Measurements from ENCODE around the gene AP1M2. TPM values are rescaled to one million over a fixed set of nuclear protein-coding genes. Genes with fewer than 3 reads are reported as not detected.

AP1M2 gene
- total and polyA plus RNA-seq, 4 experiments from 2014 or later: not detected

DNA sequence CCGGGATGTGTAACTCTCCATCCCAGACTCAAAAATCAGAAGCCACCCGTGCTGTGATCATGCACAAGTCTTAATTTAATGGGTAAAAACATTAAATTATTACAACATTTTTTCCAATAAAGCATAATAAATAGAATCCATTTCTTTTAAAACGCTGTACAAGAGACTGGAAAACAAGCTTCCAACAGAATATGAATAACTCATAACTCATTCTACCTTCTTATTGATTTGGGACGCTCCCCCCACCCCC is 20.8 kb downstream of the AP1M2 start:
- DNase-seq: no peak
- no peaks in the 10 kb centered on the region for H3K36me3 ChIP-seq (ENCODE audit: insufficient read depth, low read length)
- peak overlapping the region; percentile 94 for H3K27ac ChIP-seq (ENCODE audit: low read depth, low read length)
- peak overlapping the region; percentile 92 to 97 for H3K4me3 ChIP-seq (ENCODE audit: low read length in 2 of 2)
- CTCF ChIA-PET (ENCODE audit: partially characterized antibody): interaction anchor here (0.7 to 1.3 kb wide), 3 partner anchors 9 to 63 kb away, joined by 3 to 4 read pairs (median 4); partner anchors contain the start of gene KEAP1
- Mint-ChIP-seq H3K36me3 (peaks cover 10 to 34% of the 10 kb centered on the region in 2 donors), H3K4me3 (peak overlapping the region; percentile 90 to 99 (median 98)), H3K27me3 (no peaks in the 10 kb centered on the region), H3K9me3 (peaks cover 0 to 2% (median 0%) of the 10 kb centered on the region in 8 donors), H3K27ac (peak overlapping the region; percentile 95 to 99 (median 98)), H3K4me1 (peaks cover 22 to 50% (median 33%) of the 10 kb centered on the region in 4 donors)
- peaks cover 37% of the 10 kb centered on the region for H3K4me1 ChIP-seq (ENCODE audit: insufficient read depth, low read length)
- no peaks in the 10 kb centered on the region for H3K27me3 ChIP-seq (ENCODE audit: insufficient read depth, low read length)
- POLR2A ChIA-PET (ENCODE audit: partially characterized antibody): interaction anchor here (0.6 to 10.2 kb wide), 19 partner anchors 12 to 423 kb away, joined by 3 to 128 read pairs (median 4); partner anchors contain the start of genes ATG4D, CARM1, DNM2 and QTRT1
- H3K9me3 ChIP-seq (ENCODE audit: control insufficient read depth in 1 of 2, low read length in 2 of 2): no peaks in the 10 kb centered on the region
- intact Hi-C loops (cut with micrococcal nuclease): loop anchor here (1.0 to 5.0 kb wide), 5 partner anchors 12 to 306 kb away; partner anchors contain the start of genes CARM1 and ILF3

DNA sequence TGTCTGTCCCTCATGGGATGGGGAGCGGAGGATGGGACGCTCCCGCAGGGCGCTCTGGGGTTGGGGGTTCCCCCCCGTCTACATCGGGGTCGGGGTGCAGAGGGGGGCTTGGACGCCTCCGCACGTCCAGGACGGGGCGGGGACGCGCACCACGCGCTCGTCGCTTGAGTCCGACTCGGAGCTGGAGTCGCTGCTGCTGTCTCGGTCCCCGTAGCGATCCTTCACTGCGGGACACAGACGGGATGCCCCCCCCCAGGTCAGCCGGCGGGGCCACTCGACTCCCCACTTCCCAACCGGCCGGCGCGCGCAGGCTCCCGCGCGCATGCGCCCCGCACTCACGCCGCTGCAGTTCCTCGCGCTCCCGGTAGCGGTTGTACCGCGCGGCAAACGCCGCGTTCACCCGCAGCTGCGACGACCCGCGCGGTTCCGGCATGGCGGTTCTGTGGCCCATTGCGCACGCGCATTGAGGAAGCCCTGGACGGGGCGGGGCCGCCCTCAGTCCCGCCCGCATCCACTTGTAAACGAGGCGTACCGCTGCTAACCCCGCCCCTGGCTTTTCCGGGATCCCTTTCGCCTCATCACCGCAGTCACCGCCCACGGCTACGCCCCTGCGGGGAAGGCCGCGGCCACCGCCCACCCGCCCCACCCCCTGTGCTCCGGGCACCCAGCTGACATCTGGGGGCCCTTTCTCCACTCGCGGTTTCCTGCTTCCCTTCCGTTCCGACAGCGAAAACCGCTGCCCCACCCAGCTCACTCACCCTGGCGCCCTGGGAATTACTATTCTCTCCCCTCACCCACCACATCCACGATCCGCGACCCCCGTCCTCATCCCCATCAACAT is 21.3 kb downstream of the AP1M2 start, which contains the start of gene KRI1:
KRI1 (minus strand) TSS at position 444 of the 841 bp plus-strand sequence; CDS start at position 433, 11 bp downstream.
- POLR2A ChIA-PET (ENCODE audit: partially characterized antibody): interaction anchor here (0.7 to 10.2 kb wide), 18 partner anchors 12 to 423 kb away, joined by 3 to 128 read pairs (median 4); partner anchors contain the start of genes ATG4D, CARM1, DNM2 and QTRT1
- peak within 1 kb of the TSS; percentile 94 for H3K27ac ChIP-seq (ENCODE audit: low read depth, low read length)
- peak within 1 kb of the TSS; percentile 95 to 99 (median 98) for H3K27ac Mint-ChIP-seq
- H3K27me3 Mint-ChIP-seq: no peaks in the 10 kb centered on the region
- peak within 1 kb of the TSS; percentile 95 to 97 for H3K4me3 ChIP-seq (ENCODE audit: low read length in 2 of 2)
- H3K4me1 ChIP-seq (ENCODE audit: insufficient read depth, low read length): peaks cover 37% of the 10 kb centered on the region
- H3K36me3 ChIP-seq (ENCODE audit: insufficient read depth, low read length): peaks cover 4% of the 10 kb centered on the region
- intact Hi-C loops (cut with micrococcal nuclease): loop anchor here (1.0 to 5.0 kb wide), 5 partner anchors 11 to 307 kb away; partner anchors contain the start of genes CARM1 and ILF3
- no peaks in the 10 kb centered on the region for H3K27me3 ChIP-seq (ENCODE audit: insufficient read depth, low read length)
- peaks cover 0 to 2% (median 0%) of the 10 kb centered on the region in 8 donors for H3K9me3 Mint-ChIP-seq
- peak within 1 kb of the TSS; percentile 90 to 99 (median 98) for H3K4me3 Mint-ChIP-seq
- H3K36me3 Mint-ChIP-seq: peaks cover 10 to 38% of the 10 kb centered on the region in 2 donors
- peak; percentile 98 to 100 (median 99) for DNase-seq
- no peaks in the 10 kb centered on the region for H3K9me3 ChIP-seq (ENCODE audit: control insufficient read depth in 1 of 2, low read length in 2 of 2)
- peaks cover 22 to 50% (median 33%) of the 10 kb centered on the region in 4 donors for H3K4me1 Mint-ChIP-seq
- CTCF ChIA-PET (ENCODE audit: partially characterized antibody): interaction anchor here (0.7 to 1.7 kb wide), 3 partner anchors 9 to 25 kb away, joined by 3 to 9 read pairs (median 4); no protein-coding TSS in a partner anchor

DNA sequence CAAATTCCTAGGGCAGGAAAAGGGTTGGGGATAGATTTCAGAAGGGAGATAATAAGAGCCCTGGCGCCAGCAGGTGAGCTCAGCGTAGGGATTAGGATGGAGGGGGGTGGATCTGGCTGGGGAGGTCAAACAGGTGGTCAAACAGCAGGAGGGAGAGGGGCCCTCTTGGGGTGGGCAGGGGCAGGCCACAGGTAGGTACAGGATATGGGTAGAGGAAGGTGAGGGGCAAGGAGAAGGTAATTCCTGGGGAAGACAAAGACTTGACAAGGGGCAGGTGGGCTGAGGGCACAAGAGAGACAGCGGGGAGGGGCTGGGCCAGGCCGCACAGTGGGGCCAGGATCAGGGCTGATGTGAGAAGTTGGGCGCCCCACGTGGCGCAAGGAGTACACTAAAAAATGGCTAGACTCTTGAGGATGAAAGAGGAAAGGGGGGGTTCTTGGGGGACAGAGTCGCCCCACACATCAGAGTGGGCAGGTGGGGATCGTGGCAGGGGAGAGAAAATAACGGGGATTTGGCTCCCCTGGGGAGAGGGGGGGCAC is 22.0 kb downstream of the AP1M2 start:
- peaks cover 0 to 2% (median 0%) of the 10 kb centered on the region in 8 donors for H3K9me3 Mint-ChIP-seq
- ChIA-PET CTCF (ENCODE audit: partially characterized antibody) (interaction anchor here (1.7 kb wide), 1 partner anchor 13 kb away, joined by 9 read pairs; no protein-coding TSS in a partner anchor), POLR2A (ENCODE audit: partially characterized antibody) (interaction anchor here (1.0 to 10.2 kb wide), 10 partner anchors 11 to 157 kb away, joined by 3 to 128 read pairs (median 10); partner anchors contain the start of genes ATG4D and S1PR5)
- H3K4me3 Mint-ChIP-seq: peak overlapping the region; percentile 90 to 99 (median 98)
- peaks cover 37% of the 10 kb centered on the region for H3K4me1 ChIP-seq (ENCODE audit: insufficient read depth, low read length)
- H3K36me3 ChIP-seq (ENCODE audit: insufficient read depth, low read length): peaks cover 11% of the 10 kb centered on the region
- H3K9me3 ChIP-seq (ENCODE audit: control insufficient read depth in 1 of 2, low read length in 2 of 2): no peaks in the 10 kb centered on the region
- peak; percentile 42 to 68 (median 48) for DNase-seq
- H3K27ac ChIP-seq (ENCODE audit: low read depth, low read length): peak overlapping the region; percentile 94
- H3K27me3 Mint-ChIP-seq: no peaks in the 10 kb centered on the region
- intact Hi-C loops (cut with micrococcal nuclease): loop anchor here (5.0 kb wide), 3 partner anchors 37 to 307 kb away; partner anchors contain the start of gene CARM1
- H3K4me1 Mint-ChIP-seq: peaks cover 21 to 50% (median 32%) of the 10 kb centered on the region in 4 donors
- H3K4me3 ChIP-seq (ENCODE audit: low read length in 2 of 2): peak overlapping the region; percentile 43 to 95
- peaks cover 13 to 42% of the 10 kb centered on the region in 2 donors for H3K36me3 Mint-ChIP-seq
- no peaks in the 10 kb centered on the region for H3K27me3 ChIP-seq (ENCODE audit: insufficient read depth, low read length)
- peak overlapping the region; percentile 95 to 98 (median 97) for H3K27ac Mint-ChIP-seq

DNA sequence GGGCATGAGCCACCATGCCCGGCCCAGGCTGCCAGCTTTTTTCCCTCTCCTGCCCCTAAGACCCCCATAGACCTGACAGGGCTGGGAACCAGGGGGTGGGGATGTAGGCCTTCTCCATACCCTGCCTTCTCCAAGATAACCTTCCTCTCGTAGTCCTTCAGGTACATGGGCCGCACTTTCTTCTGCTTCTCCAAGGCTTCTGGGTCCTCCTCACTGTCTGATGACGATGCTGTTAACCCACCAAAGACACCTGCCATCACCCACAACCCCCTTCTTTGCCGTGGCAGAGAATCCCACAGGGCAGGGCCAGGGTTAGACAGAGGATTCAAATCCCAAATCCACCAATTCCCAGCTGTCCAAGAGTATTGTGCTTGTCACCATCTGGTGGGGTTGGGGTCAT is 24.5 kb downstream of the AP1M2 start:
- H3K9me3 Mint-ChIP-seq: peaks cover 0 to 2% (median 0%) of the 10 kb centered on the region in 8 donors
- peaks cover 36% of the 10 kb centered on the region for H3K36me3 ChIP-seq (ENCODE audit: insufficient read depth, low read length)
- ChIA-PET CTCF (ENCODE audit: partially characterized antibody) (interaction anchor here (1.3 to 2.5 kb wide), 3 partner anchors 18 to 302 kb away, joined by 3 to 7 read pairs (median 3); no protein-coding TSS in a partner anchor), POLR2A (ENCODE audit: partially characterized antibody) (interaction anchor here (10.2 kb wide), 1 partner anchor 9 kb away, joined by 128 read pairs; no protein-coding TSS in a partner anchor)
- no peak overlapping the region for H3K4me3 ChIP-seq (ENCODE audit: low read length in 2 of 2)
- H3K4me3 Mint-ChIP-seq: no peak overlapping the region
- no peak overlapping the region for H3K27ac ChIP-seq (ENCODE audit: low read depth, low read length)
- DNase-seq: no peak
- H3K4me1 Mint-ChIP-seq: peaks cover 19 to 36% (median 27%) of the 10 kb centered on the region in 4 donors
- peaks cover 21 to 42% of the 10 kb centered on the region in 2 donors for H3K36me3 Mint-ChIP-seq
- H3K27me3 Mint-ChIP-seq: no peaks in the 10 kb centered on the region
- no peaks in the 10 kb centered on the region for H3K27me3 ChIP-seq (ENCODE audit: insufficient read depth, low read length)
- peak overlapping the region in 3 of 7 donors; percentile 8 to 51 (median 27) for H3K27ac Mint-ChIP-seq
- intact Hi-C loops (cut with micrococcal nuclease): no loop called here
- peaks cover 31% of the 10 kb centered on the region for H3K4me1 ChIP-seq (ENCODE audit: insufficient read depth, low read length)
- H3K9me3 ChIP-seq (ENCODE audit: control insufficient read depth in 1 of 2, low read length in 2 of 2): no peaks in the 10 kb centered on the region

DNA sequence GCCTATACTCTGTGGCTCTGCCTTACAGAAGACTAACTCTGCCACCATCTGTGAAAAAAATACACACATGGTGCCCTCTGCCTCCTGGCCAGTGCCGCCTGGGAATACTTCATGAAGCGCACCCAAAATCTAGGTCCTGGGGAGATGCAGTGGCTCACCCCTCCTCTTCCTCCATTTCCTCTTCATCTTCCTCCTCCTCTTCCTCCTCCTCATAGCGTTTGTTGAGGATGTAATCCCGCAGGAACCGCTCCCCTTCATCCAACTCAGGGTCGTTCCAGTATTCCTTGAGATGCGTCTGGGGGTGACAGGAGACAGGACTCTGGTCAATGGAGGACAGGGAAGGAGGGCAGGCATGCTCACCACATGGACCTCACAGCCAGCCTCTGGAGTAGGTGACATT is 27.0 kb downstream of the AP1M2 start:
- Histone ChIP-seq H3K4me3 (ENCODE audit: low read length in 2 of 2) (no peak overlapping the region), H3K27ac (ENCODE audit: low read depth, low read length) (no peak overlapping the region), H3K27me3 (ENCODE audit: insufficient read depth, low read length) (no peaks in the 10 kb centered on the region), H3K4me1 (ENCODE audit: insufficient read depth, low read length) (peaks cover 30% of the 10 kb centered on the region), H3K36me3 (ENCODE audit: insufficient read depth, low read length) (peaks cover 49% of the 10 kb centered on the region), H3K9me3 (ENCODE audit: control insufficient read depth in 1 of 2, low read length in 2 of 2) (no peaks in the 10 kb centered on the region)
- CTCF ChIA-PET (ENCODE audit: partially characterized antibody): interaction anchor here (1.5 kb wide), 1 partner anchor 17 kb away, joined by 4 read pairs; no protein-coding TSS in a partner anchor
- peaks cover 13 to 35% of the 10 kb centered on the region in 2 donors for H3K36me3 Mint-ChIP-seq
- no peaks in the 10 kb centered on the region for H3K9me3 Mint-ChIP-seq
- peaks cover 10 to 32% (median 18%) of the 10 kb centered on the region in 4 donors for H3K4me1 Mint-ChIP-seq
- no peak for DNase-seq
- intact Hi-C loops (cut with micrococcal nuclease): no loop called here
- H3K4me3 Mint-ChIP-seq: no peak overlapping the region
- peak overlapping the region in 2 of 7 donors; percentile 36 to 90 for H3K27ac Mint-ChIP-seq
- POLR2A ChIA-PET (ENCODE audit: partially characterized antibody): no interaction called here
- no peaks in the 10 kb centered on the region for H3K27me3 Mint-ChIP-seq

DNA sequence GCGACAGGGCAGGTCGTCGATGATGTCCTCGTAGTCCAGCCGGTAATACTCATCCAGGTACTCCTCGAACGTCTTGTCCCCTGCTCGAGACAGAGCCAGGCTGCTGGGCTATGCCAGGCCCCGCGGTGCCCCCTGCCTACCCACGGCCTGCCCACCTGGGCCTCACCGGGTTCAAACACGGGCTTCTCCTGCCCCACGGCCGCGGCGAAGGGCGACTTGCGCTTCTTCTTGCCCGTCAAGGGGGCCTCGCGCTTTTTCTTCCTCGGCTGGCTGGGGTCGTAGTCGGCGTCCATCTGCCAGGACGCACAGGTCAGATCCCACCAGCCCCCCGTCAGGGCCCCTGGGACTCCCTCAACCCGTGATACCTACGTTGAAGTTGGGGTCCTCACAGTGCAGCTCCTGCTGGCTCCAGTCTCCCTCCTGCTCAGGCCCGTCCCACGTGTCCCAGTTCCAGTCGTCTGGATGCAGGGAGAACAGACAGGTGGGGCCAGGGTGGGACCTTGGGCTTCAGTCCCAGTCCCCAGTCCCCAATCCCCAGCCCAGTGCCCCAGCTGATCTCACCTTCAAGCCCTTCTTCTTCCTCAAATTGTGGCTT is 29.4 kb downstream of the AP1M2 start:
- no peaks in the 10 kb centered on the region for H3K27me3 ChIP-seq (ENCODE audit: insufficient read depth, low read length)
- H3K27ac ChIP-seq (ENCODE audit: low read depth, low read length): no peak overlapping the region
- H3K27me3 Mint-ChIP-seq: no peaks in the 10 kb centered on the region
- H3K4me1 ChIP-seq (ENCODE audit: insufficient read depth, low read length): peaks cover 43% of the 10 kb centered on the region
- CTCF ChIA-PET (ENCODE audit: partially characterized antibody): interaction anchor here (1.5 kb wide), 2 partner anchors 10 to 23 kb away, joined by 4 read pairs; no protein-coding TSS in a partner anchor
- POLR2A ChIA-PET (ENCODE audit: partially characterized antibody): interaction anchor here (0.6 kb wide), 1 partner anchor 52 kb away, joined by 3 read pairs; no protein-coding TSS in a partner anchor
- H3K4me1 Mint-ChIP-seq: peaks cover 18 to 46% (median 29%) of the 10 kb centered on the region in 4 donors
- intact Hi-C loops (cut with micrococcal nuclease): no loop called here
- peak overlapping the region in 4 of 7 donors; percentile 35 to 70 (median 58) for H3K27ac Mint-ChIP-seq
- H3K9me3 Mint-ChIP-seq: no peaks in the 10 kb centered on the region
- H3K4me3 Mint-ChIP-seq: no peak overlapping the region
- no peaks in the 10 kb centered on the region for H3K9me3 ChIP-seq (ENCODE audit: control insufficient read depth in 1 of 2, low read length in 2 of 2)
- DNase-seq: no peak
- H3K36me3 Mint-ChIP-seq: peaks cover 17 to 52% of the 10 kb centered on the region in 2 donors
- peaks cover 67% of the 10 kb centered on the region for H3K36me3 ChIP-seq (ENCODE audit: insufficient read depth, low read length)
- no peak overlapping the region for H3K4me3 ChIP-seq (ENCODE audit: low read length in 2 of 2)
